ENCODE results near the gene EP400.

DNA sequence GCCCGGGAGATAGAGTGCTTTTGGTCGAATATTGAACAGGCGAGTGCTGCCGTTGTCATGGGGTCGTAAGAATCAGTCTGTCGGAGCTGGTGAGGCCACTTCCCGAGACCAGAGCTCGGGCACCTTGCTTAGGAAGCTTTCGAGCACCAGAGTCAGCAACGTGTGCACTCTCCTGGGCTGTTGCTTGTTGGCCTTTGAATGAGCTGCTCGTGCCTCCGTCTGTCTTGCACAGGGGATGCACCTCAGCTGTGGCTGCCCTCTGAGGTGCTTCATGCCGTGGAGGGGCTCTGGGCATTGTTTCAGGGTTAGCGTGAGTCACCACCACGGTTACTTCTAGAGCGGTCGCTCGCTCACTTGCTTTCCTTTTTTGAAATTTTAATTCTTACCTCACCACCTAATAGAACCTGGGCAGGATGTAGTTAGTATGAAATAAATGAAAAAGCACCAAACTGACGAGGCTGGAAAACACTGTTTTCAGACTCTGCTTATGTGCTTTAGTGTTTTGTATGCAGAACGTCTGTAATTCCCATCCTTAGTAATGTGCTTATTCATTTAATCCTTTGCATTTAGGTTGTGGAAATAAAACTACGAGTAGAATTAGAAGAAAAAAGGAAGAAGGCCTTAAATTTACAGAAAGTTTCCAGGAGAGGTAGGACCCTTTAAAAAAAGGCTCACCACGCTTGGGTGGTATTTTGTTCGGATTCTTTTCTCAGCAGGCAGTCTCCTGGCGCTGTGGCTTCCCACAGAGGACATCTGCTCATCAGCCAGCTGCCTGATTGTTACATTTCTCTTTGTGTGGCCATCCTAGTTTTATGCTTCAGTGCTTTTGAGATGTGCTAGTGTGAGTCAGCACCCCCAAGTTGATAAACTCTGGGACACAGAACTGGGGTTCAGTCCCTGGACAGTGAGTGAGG is 40.6 kb downstream of the EP400 start:
- TF ChIP-seq CTCF (IDR thresholded peaks at IDR 0.05) (no peak), EP300 (IDR thresholded peaks at IDR 0.05) (no peak), POLR2A (IDR thresholded peaks at IDR 0.05) (no peak)
